ENCODE results near the gene ERICH3.
A peak's percentile ranks its signal among the peaks of the same experiment; 100 is the strongest.

The ERICH3 gene

GRCh38 chr1:74587888-74588287, 85.7 kb downstream of the ERICH3 start:
- no peak for DNase-seq

- no peak for DNase-seq
These were observed 87.2 kb downstream of the ERICH3 start for GRCh38 chr1:74586253-74586897.

GRCh38 chr1:74584185-74584584, 89.4 kb downstream of the ERICH3 start:
- DNase-seq: no peak

DNA sequence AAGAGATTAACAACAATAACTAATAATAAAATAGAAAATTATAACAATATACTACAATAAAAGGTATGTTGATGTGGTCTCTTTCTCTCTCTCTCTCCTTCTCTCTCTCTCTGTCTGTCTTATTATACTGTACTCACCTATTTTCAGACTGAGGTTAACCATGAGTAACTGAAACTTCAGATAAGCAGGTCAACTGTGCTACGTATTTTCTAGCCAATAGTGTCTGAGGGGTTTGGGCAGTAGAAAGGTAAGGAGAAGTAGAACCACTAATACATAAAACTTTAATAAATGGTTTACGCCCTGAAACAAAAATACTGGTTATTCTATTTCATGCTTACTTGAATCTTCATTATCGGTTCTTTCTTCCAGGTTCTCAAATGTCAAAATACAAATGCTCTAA, 90.2 kb downstream of the ERICH3 start:
- DNase-seq: no peak

- no peak for DNase-seq
These were observed 94.2 kb downstream of the ERICH3 start for GRCh38 chr1:74579425-74579824.

DNA sequence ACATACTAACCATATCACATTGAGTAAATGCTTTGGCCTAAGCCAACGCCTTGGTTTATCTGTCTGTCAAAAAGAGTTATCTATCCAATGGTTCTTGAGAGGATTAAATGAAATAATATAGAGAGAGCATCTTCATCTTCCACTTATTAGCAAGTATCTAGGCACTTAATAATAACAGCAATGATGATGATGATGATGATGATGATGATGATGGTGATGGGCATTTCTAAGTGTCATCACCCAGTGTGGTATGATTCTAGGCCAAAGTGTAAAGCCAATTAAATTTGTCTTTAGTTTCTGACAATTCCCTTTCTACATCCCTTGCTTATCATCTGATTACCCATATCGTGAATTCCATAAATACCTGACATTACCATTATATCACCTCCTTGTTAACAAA, 95.5 kb downstream of the ERICH3 start:
- DNase-seq: no peak

DNA sequence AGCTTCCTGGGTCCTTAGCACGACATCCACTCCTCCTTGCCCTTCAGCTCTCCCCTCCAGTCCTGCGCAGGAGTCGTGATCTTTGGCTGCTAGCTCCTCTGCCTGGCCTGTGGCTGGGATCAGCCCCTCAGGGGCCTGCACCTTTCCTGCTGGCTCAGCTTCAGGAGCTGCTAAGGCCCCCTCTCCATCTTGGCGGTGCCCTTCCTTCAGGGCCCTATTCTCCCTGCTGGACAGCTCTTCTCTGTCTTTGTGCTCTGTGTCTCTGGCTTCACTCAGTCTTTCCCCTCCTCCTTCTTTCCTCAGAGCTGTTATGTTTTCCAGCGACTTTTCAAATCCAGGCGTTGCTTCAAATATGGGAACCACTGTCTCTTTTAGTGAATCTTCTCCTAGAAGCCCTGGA, 101.7 kb downstream of the ERICH3 start:
- peak; percentile 56 for DNase-seq

DNA sequence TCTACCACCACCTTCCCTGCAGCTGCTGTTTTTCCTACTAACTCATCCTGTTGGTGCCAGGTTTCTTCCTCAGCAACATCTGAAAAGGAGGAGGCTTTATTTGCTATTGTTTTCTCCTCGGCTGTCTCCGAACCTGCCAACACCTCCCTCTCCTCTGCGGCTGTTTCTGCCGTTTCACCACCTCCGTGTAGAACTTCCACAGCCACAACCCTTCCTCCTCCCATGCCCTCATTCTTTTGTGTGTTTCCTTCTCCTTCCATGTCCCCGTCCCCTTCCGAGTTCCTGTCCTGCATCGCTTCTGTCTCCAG, 102.1 kb downstream of the ERICH3 start:
- no peak for DNase-seq

DNA sequence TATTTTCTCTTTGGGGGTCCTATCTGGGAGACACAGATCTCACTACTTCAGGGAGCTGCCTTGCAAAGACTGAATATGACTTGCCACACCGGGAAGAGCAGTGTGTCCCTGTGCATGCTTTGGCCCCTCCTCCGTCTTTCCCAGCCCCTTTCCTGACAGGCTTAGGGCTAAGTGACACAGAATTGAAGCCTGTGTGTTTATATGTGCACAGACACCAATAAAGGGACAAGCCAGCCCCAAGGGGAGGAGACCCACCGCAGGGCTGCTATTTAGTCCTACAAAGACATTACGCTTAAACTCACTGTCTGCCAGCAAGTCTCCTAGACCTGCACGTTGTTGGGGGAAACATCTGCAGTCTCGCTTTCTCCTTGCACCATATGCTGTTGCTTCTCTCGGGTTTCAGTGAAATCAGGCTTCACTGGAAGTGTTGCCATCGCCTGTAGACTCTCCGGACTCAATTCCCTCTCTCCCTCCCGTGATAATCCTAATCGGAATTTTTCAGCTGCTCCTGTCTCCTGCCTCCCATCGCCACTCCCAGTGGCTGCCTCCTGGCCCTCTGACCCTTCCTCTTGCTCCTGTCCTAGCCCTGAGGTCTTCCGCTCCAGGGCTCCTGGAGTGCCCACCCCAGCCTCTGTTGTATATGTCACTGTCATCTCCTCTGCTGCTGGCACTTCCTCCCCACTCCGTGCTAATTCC, 102.6 kb downstream of the ERICH3 start:
- peak; percentile 63 for DNase-seq

GRCh38 chr1:74549932-74550331, 123.7 kb downstream of the ERICH3 start:
- DNase-seq: no peak

DNA sequence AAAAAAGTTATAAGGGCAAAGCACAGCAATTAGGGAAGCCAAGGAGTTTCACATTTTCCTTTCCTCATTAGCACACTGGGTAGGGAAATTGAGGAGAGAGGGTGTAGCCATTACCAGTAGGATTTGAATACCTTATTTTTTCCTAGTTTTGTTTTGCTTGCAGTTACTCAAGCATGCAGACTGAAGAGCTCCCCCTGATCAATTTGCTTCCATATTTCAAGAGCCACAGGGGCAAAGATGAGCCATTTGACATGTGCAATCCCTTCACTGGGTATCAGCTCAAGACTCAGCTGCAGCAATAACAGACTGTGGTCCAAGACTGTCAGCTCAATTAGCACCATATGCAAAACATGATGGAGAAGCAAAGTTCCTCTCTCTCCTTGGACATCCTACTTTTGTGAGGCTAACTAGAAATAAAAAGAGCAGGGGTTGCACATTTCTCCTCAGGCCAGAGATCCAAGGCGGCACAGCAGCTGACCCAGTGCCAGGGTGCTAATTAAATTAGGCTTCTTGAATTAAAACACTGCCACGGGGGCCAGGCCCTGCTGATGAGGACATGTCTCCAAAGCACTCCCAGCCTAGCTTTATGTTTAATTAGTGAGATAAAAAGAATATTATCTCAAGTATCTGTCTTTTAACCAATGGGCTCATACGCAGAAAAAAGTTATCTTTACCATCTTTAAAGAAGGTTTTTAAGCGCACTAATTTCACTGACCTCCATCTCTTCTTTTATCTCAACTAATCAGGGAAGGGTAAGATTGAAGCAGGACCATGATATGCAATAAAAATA, 124.4 kb downstream of the ERICH3 start:
- no peak for DNase-seq

DNA sequence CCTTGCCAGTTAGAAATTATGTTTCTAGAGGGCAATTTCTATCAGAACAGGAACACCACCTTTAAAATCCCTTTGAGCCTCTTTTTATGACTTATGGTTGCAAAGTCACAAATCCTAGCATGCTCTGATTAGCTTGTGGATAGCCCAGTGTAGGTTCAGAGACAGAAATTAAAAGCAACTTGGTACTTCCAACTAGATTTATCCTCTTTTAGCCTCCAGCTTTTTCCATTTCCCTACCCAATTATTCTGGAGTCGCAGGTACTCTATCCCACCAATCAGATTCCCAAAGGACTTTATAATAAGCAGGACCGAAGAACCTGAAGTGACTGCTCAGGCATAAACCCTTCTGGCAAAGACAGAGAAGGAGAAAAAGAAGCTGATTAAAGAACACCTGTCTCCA, 127.8 kb downstream of the ERICH3 start:
- no peak for DNase-seq

DNA sequence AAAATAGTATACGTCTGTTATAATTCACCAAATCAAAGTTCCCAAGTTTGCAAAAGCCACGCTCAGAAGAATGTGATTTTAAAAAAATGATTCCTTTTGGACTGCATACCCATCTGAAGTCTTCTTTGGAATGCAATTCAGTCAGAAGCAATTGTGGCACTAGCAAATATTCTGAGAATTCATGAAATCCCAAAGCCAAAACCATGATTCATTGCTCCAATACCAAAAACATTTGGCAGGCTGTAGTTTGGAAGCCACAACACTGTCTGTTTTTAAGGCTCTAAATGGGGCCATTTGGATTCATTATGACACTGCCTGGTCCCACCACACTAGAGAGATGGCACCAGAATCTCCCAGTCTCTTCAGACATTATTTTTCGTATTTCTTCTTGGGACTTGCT, 139.4 kb downstream of the ERICH3 start:
- DNase-seq: peak; percentile 57

DNA sequence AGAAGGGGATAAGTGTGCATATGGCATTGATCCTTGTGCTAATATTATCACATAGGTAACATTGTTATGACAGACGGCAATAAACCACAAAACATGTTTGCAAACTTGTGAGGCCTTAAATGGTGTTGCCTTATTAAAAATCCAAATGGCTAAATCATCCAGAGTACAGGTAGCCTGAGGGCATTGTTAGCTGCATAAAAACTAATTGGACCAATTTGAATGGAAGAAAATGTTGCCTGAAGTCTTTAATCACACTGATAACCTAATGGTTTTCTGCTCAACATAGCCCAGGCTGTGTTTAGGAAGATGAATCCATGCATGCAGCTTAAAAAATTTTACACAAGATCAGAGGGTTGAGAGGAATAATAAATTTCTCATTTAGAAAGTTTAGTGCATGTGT, 141.8 kb downstream of the ERICH3 start:
- DNase-seq: no peak

- no peak for DNase-seq
These were observed 142.7 kb downstream of the ERICH3 start for GRCh38 chr1:74530892-74531291.

DNA sequence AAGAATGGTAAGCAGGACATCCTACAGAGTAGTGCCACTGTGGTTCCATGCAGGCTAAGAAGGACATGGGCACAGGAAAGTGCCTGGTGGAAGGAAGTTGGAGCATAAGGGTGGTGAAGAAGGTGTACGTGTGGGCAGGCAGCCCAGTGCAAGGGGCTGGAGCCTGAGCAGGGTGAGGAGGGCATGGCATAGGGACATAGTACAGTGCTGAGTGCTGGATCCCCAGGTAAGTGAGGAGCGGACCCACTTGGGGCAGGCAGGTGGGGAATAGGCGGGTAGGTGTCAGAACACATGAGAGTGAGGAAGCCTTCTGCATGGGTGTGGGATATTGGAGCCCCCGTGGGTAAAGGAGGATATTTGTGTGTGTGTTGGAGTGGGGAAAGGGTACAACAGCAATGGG, 145.5 kb downstream of the ERICH3 start:
- no peak for DNase-seq

DNA sequence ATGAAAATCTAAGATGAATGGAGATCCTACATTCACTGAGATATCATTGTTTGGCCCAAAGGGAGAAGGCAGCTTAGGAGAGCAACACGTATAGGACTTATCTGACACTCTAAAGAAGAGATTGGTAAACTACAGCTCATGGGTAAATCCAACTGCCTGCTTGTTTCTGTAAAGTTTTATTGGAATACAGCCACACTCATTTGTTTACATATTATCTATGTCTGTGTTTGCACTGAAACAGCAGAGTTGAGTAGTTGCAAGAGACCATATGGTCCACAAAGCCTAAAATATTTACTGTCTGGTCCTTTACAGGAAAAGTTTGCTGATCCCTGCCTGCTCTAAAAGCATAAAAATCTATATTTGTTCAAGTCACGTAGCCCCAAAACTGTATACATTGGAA, 146.9 kb downstream of the ERICH3 start:
- DNase-seq: no peak

GRCh38 chr1:74523873-74524480, 149.6 kb downstream of the ERICH3 start:
- peak; percentile 76 for DNase-seq

- peak; percentile 92 for DNase-seq
These were observed 151.4 kb downstream of the ERICH3 start for GRCh38 chr1:74522148-74522547.

All from islet precursor cell (in vitro differentiated cells).